Progenitor cell of endocrine pancreas (in vitro differentiated cells): ENCODE measurements around the gene SLC38A8. TPM values are rescaled to one million over a fixed set of nuclear protein-coding genes. Genes with fewer than 3 reads are reported as not detected.

Source experiments
- DNase-seq: peaks from one replicate; pipeline ENCODE4 v3.0.0; 2021; ENCODE audit warnings: low spot score; ENCODE audit not compliant: unreplicated experiment
- H3K27ac Mint-ChIP-seq: 2 replicates; pipeline ENCODE4 v1.8.0; 2021; ENCODE audit warnings: mild to moderate bottlenecking, moderate library complexity, mixed read lengths
- H3K27me3 Mint-ChIP-seq: 2 replicates; pipeline ENCODE4 v1.8.0; 2021; ENCODE audit warnings: mixed read lengths
- H3K36me3 Mint-ChIP-seq: 2 replicates; pipeline ENCODE4 v1.8.0; 2022; ENCODE audit warnings: mixed read lengths; ENCODE audit not compliant: insufficient read depth
- H3K4me1 Mint-ChIP-seq: 2 replicates; pipeline ENCODE4 v1.8.0; 2021; ENCODE audit warnings: low read depth, mixed read lengths
- H3K4me3 Mint-ChIP-seq: 2 replicates; pipeline ENCODE4 v1.8.0; 2021; ENCODE audit warnings: low read depth, mild to moderate bottlenecking, moderate library complexity, mixed read lengths
- H3K9me3 Mint-ChIP-seq: 2 replicates; pipeline ENCODE4 v1.8.0; 2021; ENCODE audit warnings: low read depth, mixed read lengths
- CTCF ChIP-seq: fragments of 200-600 bp; sonication (generic); IDR thresholded peaks from one replicate; pipeline ENCODE4 v1.5.0; 2021; ENCODE audit warnings: antibody characterized with exemption, mild to moderate bottlenecking; ENCODE audit not compliant: unreplicated experiment
- total RNA-seq: library from RNA; stranded (reverse); gene quantifications from 2 replicates; pipeline ENCODE4 v1.2.1, GENCODE V29; 2021

Gene SLC38A8
- total RNA-seq, 1 donor from 2014 or later: 0.24 TPM

GRCh38 chr16:84087001-84087400 is 44.4 kb upstream of the SLC38A8 start:
- Mint-ChIP-seq H3K4me3 (no peak overlapping the region), H3K27ac (no peak overlapping the region), H3K36me3 (peaks cover 19% of the 10 kb centered on the region), H3K4me1 (no peaks in the 10 kb centered on the region), H3K27me3 (no peaks in the 10 kb centered on the region), H3K9me3 (no peaks in the 10 kb centered on the region)
- no peak for TF ChIP-seq CTCF
- DNase-seq: no peak

GRCh38 chr16:84086341-84086740 is 43.7 kb upstream of the SLC38A8 start:
- DNase-seq: no peak
- H3K4me1 Mint-ChIP-seq: no peaks in the 10 kb centered on the region
- no peak overlapping the region for H3K27ac Mint-ChIP-seq
- no peak for TF ChIP-seq CTCF
- no peaks in the 10 kb centered on the region for H3K9me3 Mint-ChIP-seq
- H3K4me3 Mint-ChIP-seq: no peak overlapping the region
- peaks cover 14% of the 10 kb centered on the region for H3K36me3 Mint-ChIP-seq
- no peaks in the 10 kb centered on the region for H3K27me3 Mint-ChIP-seq

- no peak overlapping the region for H3K4me3 Mint-ChIP-seq
- no peak for TF ChIP-seq CTCF
- H3K4me1 Mint-ChIP-seq: no peaks in the 10 kb centered on the region
- no peak for DNase-seq
- peaks cover 17% of the 10 kb centered on the region for H3K36me3 Mint-ChIP-seq
- H3K9me3 Mint-ChIP-seq: no peaks in the 10 kb centered on the region
- H3K27ac Mint-ChIP-seq: no peak overlapping the region
- no peaks in the 10 kb centered on the region for H3K27me3 Mint-ChIP-seq
Observed at GRCh38 chr16:84085773-84086172, 43.2 kb upstream of the SLC38A8 start.

GRCh38 chr16:84085271-84085667 is 42.7 kb upstream of the SLC38A8 start:
- H3K4me1 Mint-ChIP-seq: no peaks in the 10 kb centered on the region
- H3K27me3 Mint-ChIP-seq: no peaks in the 10 kb centered on the region
- H3K36me3 Mint-ChIP-seq: peaks cover 18% of the 10 kb centered on the region
- no peak overlapping the region for H3K27ac Mint-ChIP-seq
- no peak overlapping the region for H3K4me3 Mint-ChIP-seq
- no peaks in the 10 kb centered on the region for H3K9me3 Mint-ChIP-seq
- no peak for DNase-seq
- no peak for TF ChIP-seq CTCF

- no peaks in the 10 kb centered on the region for H3K4me1 Mint-ChIP-seq
- DNase-seq: peak; percentile 44
- no peaks in the 10 kb centered on the region for H3K27me3 Mint-ChIP-seq
- no peak overlapping the region for H3K4me3 Mint-ChIP-seq
- no peaks in the 10 kb centered on the region for H3K9me3 Mint-ChIP-seq
- no peak overlapping the region for H3K27ac Mint-ChIP-seq
- H3K36me3 Mint-ChIP-seq: peaks cover 20% of the 10 kb centered on the region
- peak; percentile 81 for TF ChIP-seq CTCF
Observed at GRCh38 chr16:84084570-84085270, 42.1 kb upstream of the SLC38A8 start.
